HG03097 (cell line): ENCODE data around the gene ABHD16B.

Source experiments
- ATAC-seq: cut with Tn5 transposase; IDR thresholded peaks from one replicate; pipeline ENCODE4 v1.9.1; 2021; ENCODE audit not compliant: unreplicated experiment, low FRiP score

ABHD16B gene

DNA sequence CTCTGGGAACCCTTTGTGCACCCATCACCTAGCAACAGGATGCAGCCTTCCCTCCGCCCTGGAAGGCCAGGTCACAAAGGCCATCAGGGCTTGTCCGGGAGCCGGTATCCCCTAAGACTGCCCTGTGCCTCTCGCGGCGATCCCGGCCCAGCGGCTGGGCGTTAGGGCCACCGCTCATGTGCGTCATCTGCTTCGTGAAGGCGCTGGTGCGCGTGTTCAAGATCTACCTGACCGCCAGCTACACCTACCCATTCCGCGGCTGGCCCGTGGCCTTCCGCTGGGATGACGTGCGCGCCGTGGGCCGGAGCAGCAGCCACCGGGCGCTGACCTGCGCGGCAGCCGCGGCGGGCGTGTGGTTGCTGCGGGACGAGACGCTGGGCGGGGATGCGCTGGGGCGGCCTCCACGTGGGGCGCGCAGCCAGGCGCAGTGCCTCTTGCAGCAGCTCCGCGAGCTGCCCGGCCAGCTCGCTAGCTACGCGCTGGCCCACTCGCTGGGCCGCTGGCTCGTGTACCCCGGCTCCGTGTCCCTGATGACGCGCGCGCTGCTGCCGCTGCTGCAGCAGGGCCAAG, at the start of gene ABHD16B:
ABHD16B (plus strand) TSS at position 134 of the 570 bp plus-strand sequence; CDS start at position 177, 43 bp downstream.
- ATAC-seq: no peak

- ATAC-seq: no peak
These were observed 46.2 kb upstream of the ABHD16B start for GRCh38 chr20:63814891-63815614.

- ATAC-seq: no peak
These were observed 45.6 kb upstream of the ABHD16B start for GRCh38 chr20:63815615-63816253.

GRCh38 chr20:63819224-63819921, 41.9 kb upstream of the ABHD16B start:
- ATAC-seq: no peak

GRCh38 chr20:63821811-63822210, 39.5 kb upstream of the ABHD16B start:
- ATAC-seq: no peak

- no peak for ATAC-seq
These were observed 39.0 kb upstream of the ABHD16B start for GRCh38 chr20:63822276-63822696.

DNA sequence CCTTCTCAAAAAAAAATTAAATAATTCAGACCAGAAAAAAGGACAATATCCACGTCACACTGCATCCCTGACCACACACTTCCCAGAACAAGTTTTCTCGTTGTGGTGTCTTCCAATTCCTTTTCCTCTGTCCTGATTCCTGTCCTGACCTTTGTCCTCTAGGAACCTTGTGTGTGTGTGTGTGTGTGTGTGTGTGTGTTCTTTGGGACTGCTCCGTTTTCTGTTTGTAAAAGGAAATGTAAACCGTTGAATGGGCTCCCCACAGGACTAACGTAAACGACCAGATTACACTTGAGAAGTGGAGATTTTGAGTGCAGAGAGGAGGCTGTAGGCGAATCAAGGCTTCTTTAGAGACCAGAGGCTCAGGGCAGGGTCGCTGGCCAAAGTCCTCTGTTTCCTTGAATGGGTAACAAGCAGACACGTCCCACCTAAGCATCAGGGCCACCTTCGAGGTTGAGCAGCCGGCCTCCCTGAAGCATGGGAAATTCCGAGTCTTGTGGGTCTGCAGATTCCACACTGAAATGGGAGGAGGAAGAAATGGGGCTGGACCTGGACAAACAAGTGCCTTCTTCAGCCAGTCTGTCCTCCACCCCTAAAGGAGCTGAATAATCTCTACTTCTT, 37.5 kb upstream of the ABHD16B start:
- ATAC-seq: no peak

DNA sequence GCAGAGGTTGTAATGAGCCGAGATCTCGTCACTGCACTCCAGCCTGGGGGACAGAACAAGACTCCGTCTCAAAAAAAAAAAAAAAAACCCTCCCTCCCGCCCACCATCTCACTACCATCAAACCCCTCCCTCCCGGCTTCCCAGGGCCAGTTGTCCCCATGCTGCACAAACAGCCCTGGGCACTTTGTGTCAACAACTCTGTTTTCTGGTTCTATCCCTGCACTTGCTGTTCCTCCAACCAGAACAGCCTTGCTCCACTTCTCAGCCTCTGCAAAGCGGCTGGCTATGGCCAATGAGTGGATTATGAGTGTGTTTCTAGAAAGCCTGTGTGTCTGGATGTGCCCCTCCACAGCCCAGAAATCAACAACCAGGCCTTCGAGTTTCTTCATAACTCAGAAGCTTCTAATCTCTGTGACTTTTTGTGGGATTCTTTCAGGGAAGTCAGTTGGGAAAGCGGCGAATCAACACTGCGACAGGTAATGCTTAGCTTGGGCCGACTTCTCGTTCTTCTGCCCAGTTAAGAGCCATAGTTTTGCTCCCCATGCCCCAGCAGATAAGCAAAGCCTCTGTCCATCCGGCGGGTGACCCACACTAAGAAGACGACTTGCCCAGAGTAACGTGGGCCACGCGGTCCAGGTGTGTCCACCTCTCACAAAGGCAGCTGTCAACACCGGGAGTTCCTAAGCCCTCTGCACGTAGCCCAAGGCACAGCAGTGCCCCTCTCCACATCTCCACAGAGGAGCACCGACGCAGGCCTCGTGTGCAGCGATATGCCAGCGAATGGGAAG, 35.8 kb upstream of the ABHD16B start:
- no peak for ATAC-seq

GRCh38 chr20:63826753-63827152, 34.5 kb upstream of the ABHD16B start:
- no peak for ATAC-seq

- ATAC-seq: no peak
These were observed 33.2 kb upstream of the ABHD16B start for GRCh38 chr20:63828124-63828523.

DNA sequence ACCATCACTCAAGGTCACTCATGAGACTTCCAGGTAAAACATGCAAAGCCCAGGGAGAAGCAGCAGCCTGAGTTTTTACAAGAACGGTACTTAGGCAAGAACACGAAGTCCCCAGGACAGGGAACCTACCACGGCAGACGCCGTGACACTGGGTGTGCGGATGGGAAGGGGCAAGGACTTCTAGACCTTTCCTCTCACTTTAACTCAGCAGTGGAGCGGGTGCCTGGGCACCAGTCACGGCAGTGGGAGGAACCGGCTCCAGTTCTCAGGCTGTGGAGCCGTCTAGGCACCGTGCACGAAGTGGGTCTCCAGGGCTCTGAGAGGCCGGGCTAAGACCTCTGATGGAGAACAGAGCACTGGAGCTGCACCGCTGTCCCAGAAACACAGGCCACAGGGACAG, 32.8 kb upstream of the ABHD16B start:
- no peak for ATAC-seq

DNA sequence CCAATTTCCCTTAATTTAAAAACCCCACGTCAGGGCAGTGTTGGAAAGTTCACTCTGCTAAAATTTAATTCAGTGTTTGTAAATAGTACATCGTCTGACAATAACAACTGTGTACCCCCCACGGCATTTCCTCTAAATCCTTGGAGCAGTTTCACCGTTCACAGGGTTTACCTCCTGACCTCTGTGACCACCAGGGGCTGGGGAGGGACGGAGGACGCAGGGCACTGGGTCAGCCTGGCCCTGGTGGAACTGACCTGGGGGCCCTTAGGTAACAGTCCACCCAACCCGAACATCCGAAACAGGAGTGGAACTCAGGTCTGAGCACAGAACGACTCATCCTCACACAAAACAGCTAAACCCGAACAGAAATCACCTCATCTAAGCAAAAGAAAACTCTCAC, 32.3 kb upstream of the ABHD16B start:
- ATAC-seq: no peak

DNA sequence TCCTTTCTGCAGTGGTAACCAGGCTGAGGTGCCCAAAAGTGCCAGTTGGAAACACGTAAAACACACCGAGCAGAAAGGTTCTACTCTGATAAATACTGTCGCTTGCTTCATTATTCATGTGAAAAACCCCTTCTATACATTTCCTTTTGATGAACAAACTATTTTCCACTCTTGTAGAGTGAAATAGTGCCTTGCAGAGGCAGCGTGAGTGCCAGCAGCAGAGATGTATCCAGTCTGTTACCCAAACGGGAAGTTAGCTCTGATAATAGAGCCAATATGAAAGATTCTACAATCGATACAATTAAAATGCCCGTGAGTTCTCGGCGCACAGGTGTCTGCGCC, 31.7 kb upstream of the ABHD16B start:
- ATAC-seq: no peak

DNA sequence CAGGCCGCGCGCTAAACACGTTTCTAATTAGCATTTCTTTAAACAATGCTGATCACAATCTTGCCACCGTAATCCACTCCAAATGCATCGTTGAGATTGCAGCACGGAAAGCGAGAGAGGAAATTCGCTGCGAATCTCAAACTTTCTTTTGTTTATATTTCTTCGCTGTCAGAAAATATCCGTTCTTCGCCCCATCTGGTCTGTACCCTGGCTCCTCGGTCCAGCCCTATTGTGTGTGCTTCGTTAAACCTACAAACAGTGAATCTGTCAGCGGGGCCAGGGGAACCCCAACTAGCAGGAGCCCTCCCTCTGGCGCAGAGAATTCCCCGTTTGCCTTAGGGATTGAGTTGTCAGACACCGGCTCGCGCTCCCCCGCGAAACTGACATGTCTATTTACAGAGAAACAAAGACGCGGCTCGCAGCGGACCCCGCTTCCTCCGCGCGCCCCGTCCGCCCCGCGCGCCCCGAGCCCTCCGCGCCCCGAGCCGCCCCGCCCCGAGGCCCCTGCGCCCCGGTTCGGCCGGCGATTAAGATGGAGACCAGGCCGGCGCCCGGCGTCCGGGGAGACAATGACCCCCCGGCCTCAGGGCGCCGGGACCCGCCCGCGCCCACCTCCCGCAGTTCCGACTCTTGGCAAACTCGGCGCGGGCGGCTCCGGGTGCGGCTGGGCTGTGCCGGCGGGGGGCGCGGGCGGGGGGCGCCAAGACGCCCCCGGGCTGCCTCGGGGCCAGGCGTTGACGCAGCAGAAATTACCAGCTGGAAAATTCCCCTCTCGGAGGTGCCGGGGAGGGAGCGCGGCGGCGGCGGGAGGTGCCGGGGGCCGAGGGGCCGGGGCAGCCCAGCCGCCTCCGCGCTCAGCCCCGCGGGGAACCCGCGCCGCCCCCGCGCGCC, 31.1 kb upstream of the ABHD16B start:
- ATAC-seq: no peak

DNA sequence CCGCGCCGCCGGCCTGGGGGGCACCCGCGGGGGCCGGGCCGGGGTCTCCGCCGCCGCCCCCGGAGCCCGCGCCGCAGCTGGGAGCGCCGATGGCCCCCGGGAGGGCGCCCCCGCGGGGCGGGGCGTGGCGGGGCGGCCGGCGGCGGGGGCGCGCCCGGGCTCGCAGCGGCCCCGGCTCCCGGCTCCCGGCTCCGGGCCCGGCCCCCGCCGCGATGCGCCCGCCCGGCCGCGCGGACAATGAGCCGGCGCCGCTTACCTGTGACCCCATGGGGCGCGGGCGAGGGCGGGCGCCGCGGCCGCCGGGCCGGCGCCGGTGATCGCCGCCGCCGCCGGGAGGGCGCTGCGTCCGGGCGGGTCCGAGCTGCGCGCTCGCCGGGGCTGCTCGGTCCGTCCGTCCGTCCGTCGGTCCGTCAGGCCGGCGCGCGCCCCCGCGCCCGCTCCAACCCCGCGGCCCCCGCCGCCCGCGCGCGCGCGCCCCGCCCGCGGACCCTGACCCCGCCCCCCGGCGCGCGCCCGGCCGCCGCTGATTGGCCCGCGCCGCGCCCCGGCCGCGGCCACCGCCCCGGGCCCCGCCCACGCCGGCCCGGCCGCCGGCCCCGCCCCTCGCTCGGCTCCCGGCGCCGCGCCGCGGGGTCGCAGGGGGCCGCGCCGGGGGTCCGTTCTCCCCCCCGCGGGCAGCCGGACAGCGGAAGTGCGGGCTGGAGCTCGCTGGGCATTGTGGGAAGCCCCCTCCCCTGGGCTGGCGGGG, 30.3 kb upstream of the ABHD16B start, which contains the start of gene ZBTB46:
ZBTB46 (minus strand) TSS at position 424 of the 748 bp plus-strand sequence. CDS start 40,507 bp downstream, outside the sequence.
- no peak for ATAC-seq

DNA sequence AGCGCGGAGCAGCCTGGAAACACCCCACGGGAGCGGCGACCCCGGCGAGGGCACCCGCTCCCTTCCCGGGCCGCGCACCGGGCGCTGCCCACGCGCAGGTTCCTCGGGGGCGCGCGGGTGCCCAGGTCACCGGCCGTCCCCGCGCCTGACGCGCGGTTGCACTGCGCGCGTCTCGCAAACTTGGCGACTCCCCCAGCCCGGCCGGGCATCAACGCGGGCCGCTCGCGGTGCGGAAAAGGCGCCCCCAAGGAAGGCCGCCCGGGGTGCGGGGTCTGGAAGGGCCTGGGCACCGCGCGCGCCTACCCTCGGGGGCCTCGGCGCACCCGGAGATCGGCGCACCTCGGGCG, 29.7 kb upstream of the ABHD16B start:
- ATAC-seq: no peak

DNA sequence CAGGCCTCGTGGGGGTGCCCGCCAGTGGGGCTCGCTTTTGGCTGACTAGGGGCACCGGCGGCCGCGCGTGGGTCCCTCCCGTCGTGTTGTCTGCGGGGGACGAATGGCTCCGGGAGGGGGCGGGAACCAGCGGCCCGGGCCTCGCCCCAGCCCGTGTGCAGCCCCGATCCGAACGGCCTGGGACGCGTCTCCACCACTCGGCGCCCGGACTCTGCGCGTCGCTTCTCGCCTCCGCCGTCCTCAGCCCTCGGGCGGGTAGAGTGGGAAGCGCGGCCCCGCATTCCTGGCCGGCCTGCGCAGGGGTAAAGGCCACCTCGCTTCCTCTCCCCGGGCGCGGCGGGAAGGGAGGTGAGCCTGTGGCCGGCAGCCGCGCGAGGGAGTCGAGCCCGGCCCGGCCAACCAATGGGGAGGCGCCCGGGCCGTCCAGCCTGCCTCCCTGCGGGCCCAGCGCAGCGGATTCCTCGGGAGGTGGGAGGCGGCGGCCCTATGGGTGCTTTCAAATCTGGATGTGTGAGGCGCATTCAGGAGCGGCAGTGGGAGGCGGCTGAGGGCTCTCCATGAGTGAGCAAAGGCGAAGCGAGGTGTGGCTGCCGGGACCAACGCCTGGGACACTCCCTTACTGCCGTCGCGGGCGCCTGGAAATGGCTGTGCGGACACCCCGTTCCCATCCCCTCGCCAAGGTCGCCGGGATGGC, 29.2 kb upstream of the ABHD16B start:
- no peak for ATAC-seq
